ENCODE results near the gene OSBPL3.

DNA sequence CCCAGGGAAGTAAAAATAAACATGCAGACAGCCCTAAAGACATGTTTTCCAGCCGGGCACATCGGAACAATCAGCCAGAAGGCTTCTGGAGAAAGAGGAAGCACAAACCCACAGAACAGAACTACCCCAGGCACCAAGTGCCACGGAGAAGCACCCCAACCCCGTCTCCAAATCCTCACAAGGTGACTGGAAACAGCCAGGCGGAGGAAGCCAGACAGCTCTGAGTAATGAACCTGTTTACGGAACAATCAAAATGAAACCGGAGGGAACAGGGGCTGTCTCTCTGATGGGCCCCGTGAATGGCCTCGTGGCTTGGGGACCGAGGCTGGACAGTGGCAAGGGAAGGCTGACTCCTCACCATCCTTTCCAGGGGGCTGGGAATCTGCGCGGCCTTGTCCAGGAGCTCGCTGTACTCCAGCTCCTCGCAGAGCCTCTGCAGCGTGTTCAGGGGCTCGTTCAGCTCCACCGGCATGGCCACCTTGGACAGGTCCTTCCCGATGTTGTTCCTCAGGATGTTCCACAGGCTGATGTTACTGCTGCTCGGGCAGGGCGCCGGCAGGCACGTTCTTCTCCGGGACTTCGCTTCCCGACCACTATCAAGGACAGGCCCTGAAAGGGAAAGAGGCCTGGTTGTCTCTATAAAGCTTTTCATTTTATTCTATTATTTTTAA is 145.7 kb downstream of the OSBPL3 start:
- TF ChIP-seq, protein P1, sequence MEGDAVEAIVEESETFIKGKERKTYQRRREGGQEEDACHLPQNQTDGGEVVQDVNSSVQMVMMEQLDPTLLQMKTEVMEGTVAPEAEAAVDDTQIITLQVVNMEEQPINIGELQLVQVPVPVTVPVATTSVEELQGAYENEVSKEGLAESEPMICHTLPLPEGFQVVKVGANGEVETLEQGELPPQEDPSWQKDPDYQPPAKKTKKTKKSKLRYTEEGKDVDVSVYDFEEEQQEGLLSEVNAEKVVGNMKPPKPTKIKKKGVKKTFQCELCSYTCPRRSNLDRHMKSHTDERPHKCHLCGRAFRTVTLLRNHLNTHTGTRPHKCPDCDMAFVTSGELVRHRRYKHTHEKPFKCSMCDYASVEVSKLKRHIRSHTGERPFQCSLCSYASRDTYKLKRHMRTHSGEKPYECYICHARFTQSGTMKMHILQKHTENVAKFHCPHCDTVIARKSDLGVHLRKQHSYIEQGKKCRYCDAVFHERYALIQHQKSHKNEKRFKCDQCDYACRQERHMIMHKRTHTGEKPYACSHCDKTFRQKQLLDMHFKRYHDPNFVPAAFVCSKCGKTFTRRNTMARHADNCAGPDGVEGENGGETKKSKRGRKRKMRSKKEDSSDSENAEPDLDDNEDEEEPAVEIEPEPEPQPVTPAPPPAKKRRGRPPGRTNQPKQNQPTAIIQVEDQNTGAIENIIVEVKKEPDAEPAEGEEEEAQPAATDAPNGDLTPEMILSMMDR (IDR thresholded peaks at IDR 0.05): no peak
- TF ChIP-seq POLR2A (IDR thresholded peaks at IDR 0.05): no peak

Measured in uterus (tissue), 2 donors.